GM12878 (cell line): Measurements from ENCODE around the gene MDM4. TPM values are rescaled to one million over a fixed set of nuclear protein-coding genes. Genes with fewer than 3 reads are reported as not detected.

Experiments
- ATAC-seq: fragments of 200-7000 bp; cut with Tn5 transposase; 3 replicates; pipeline ENCODE4 v1.9.1; 2020; ENCODE audit warnings: mild to moderate bottlenecking, moderate library complexity
- BruUV-seq: library from RNA; stranded (reverse); fragments of 400-500 nt; replicated peaks from 2 replicates; lab custom pipeline; 2021; lab: Mats Ljungman, UMichigan
- CTCF ChIA-PET: fragments of 300-600 bp; sonication (Branson Sonifier 250); formaldehyde crosslinking; extraction: SDS; loops from one replicate; lab custom pipeline; 2021; ENCODE audit warnings: inconsistent platforms; lab: Yijun Ruan, JAX
- POLR2A ChIA-PET: fragments of 350-600 bp; formaldehyde crosslinking; extraction: SDS; loops from one replicate; lab custom pipeline; 2021; ENCODE audit warnings: inconsistent platforms; lab: Charles Lee
- RAD21 ChIA-PET: fragments of 300-600 bp; sonication (Branson Sonifier 250); formaldehyde crosslinking; loops from one replicate; lab custom pipeline; 2023; ENCODE audit warnings: antibody characterized with exemption; ENCODE audit not compliant: unreplicated experiment; lab: Charles Lee
- SMC1A ChIA-PET: fragments of 300-600 bp; sonication (Branson Sonifier 250); formaldehyde crosslinking; loops from one replicate; lab custom pipeline; 2023; ENCODE audit not compliant: unreplicated experiment, uncharacterized antibody; lab: Charles Lee
- DNase-seq: peaks from one replicate; pipeline ENCODE4 v3.0.0-alpha.2; 2011; ENCODE audit warnings: low read depth, low spot score
- FAIRE-seq: peaks from 3 replicates; lab custom pipeline; 2011; peaks lifted over from hg19 to GRCh38; lab: Jason Lieb, UNC
- H2AFZ ChIP-seq: 2 replicates; pipeline ENCODE4 v1.6.0; 2011; ENCODE audit warnings: low read depth, low read length, control low read depth; ENCODE audit not compliant: control insufficient read depth
- H3K27ac ChIP-seq: 2 replicates; pipeline ENCODE4 v1.5.1; 2011; ENCODE audit warnings: control low read depth; ENCODE audit not compliant: control insufficient read depth, insufficient read depth
- H3K27me3 ChIP-seq, 2 experiments: replicated peaks in 1 of 2; 2 replicates each; pipeline versions ENCODE4 v1.6.0 to v1.6.1; 2011; ENCODE audit warnings: low read length in 1 of 2; ENCODE audit not compliant: control insufficient read depth in 2 of 2, insufficient read depth in 2 of 2
- H3K36me3 ChIP-seq, 2 experiments: 2 replicates each; pipeline ENCODE4 v1.5.1; 2011; ENCODE audit warnings: low read length in 1 of 2; ENCODE audit not compliant: control insufficient read depth in 2 of 2, insufficient read depth in 2 of 2
- H3K4me1 ChIP-seq: 2 replicates; pipeline ENCODE4 v1.6.1; 2011; ENCODE audit warnings: mild to moderate bottlenecking, low read length, moderate library complexity, mixed read lengths; ENCODE audit not compliant: control insufficient read depth, insufficient read depth
- H3K4me2 ChIP-seq: 2 replicates; pipeline ENCODE4 v1.6.0; 2011; ENCODE audit warnings: control low read depth; ENCODE audit not compliant: control insufficient read depth, insufficient read depth
- H3K4me3 ChIP-seq: fragments of 200-600 bp; sonication (generic); 2 replicates; pipeline ENCODE4 v1.5.1; 2016
- H3K79me2 ChIP-seq: 2 replicates; pipeline ENCODE4 v1.6.0; 2011; ENCODE audit warnings: low read length; ENCODE audit not compliant: control insufficient read depth, insufficient read depth
- H3K9ac ChIP-seq: 2 replicates; pipeline ENCODE4 v1.8.0; 2011; ENCODE audit warnings: low read length, control low read depth, mixed read lengths; ENCODE audit not compliant: control insufficient read depth, insufficient read depth
- H3K9me3 ChIP-seq: replicated peaks from 3 replicates; pipeline ENCODE4 v1.5.1; 2011; ENCODE audit warnings: mild to moderate bottlenecking, low read length; ENCODE audit not compliant: control insufficient read depth, insufficient read depth
- H4K20me1 ChIP-seq: 2 replicates; pipeline ENCODE4 v1.6.0; 2011; ENCODE audit not compliant: control insufficient read depth, insufficient read depth
- CHD1 ChIP-seq: IDR thresholded peaks from 2 replicates; pipeline ENCODE4 v1.6.1; 2012; ENCODE audit warnings: low read depth, low read length, improper control_type of control experiment
- FOS ChIP-seq: IDR thresholded peaks from 3 replicates; pipeline ENCODE4 v1.6.1; 2011; ENCODE audit warnings: borderline replicate concordance; ENCODE audit not compliant: insufficient read length; ENCODE audit errors: extremely low read depth
- HDAC6 ChIP-seq: fragments of 200-600 bp; sonication (generic); IDR thresholded peaks from one replicate; pipeline ENCODE4 v1.8.0; 2017; ENCODE audit warnings: antibody characterized with exemption; ENCODE audit not compliant: unreplicated experiment
- NFYA ChIP-seq: IDR thresholded peaks from 2 replicates; pipeline ENCODE4 v1.6.1; 2011; ENCODE audit warnings: low read depth, mild to moderate bottlenecking, low read length, improper control_type of control experiment, borderline replicate concordance
- TCF7 ChIP-seq: IDR thresholded peaks from 2 replicates; pipeline ENCODE4 v1.6.1; 2014; ENCODE audit warnings: antibody characterized with exemption, borderline replicate concordance
- WRNIP1 ChIP-seq: IDR thresholded peaks from 2 replicates; pipeline ENCODE4 v1.6.1; 2011; ENCODE audit warnings: low read depth, low read length, improper control_type of control experiment, borderline replicate concordance
- YY1 ChIP-seq: IDR thresholded peaks from 2 replicates; pipeline ENCODE4 v1.6.1; 2011; ENCODE audit warnings: low read depth, mild to moderate bottlenecking, low read length
- ZNF217 ChIP-seq: fragments of 450-650 bp; IDR thresholded peaks from 2 replicates; pipeline ENCODE4 v1.6.1; 2017; ENCODE audit warnings: antibody characterized with exemption, mild to moderate bottlenecking
- ZNF384 ChIP-seq: IDR thresholded peaks from 2 replicates; pipeline ENCODE4 v1.6.1; 2012; ENCODE audit warnings: low read depth, mild to moderate bottlenecking, low read length, improper control_type of control experiment, borderline replicate concordance
- WGBS: methylation state at CpG from one replicate; pipeline ENCODE4 v1.1.6; 2016; ENCODE audit warnings: low lambda C conversion rate; ENCODE audit not compliant: insufficient replicate concordance, insufficient coverage; ENCODE audit errors: missing lambda C conversion rate; 5-methylcytosine and 5-hydroxymethylcytosine counted together
- in situ Hi-C: fragments of 300-500 bp; cut with MboI; formaldehyde crosslinking; loops from 9 replicates; pipeline ENCODE4 v1.14.3; 2018; ENCODE audit warnings: mixed read lengths
- intact Hi-C: fragments of 100-400 bp; cut with micrococcal nuclease; formaldehyde crosslinking; loops from one replicate; pipeline ENCODE4 v1.14.2; 2022; ENCODE audit not compliant: unreplicated experiment
- polyA plus RNA-seq, 11 experiments: library from polyadenylated mRNA; depleted of rRNA in 4 of 11; unstranded in 6 of 11; stranded (reverse) in 5 of 11; fragments of >200 nt; fragmentation: Nextera tagmentation in 4 of 11; fragmentation: Illumina TruSeq in 1 of 11; extraction: Ambion mirVana in 4 of 11; extraction: Trizol in 1 of 11; gene quantifications; 1 replicate in 1 of 11; 2 replicates in 10 of 11; pipeline versions ENCODE4 v1.2.1 to v1.2.3, GENCODE V29; 2011 to 2016; ENCODE audit warnings: inconsistent platforms in 2 of 11, missing spikeins in 2 of 11, low read depth in 1 of 11
- total RNA-seq, 4 experiments: library from RNA; depleted of rRNA in 3 of 4; stranded (reverse); fragments of >200 nt in 3 of 4; fragmentation: Illumina TruSeq in 1 of 4; extraction: Trizol in 1 of 4; gene quantifications; 2 replicates each; pipeline versions ENCODE4 v1.2.1 to v1.2.3, GENCODE V29; 2013 to 2021
- TF ChIP-seq, protein P1 (sequence below): IDR thresholded peaks from 2 replicates; pipeline ENCODE4 v1.6.1; 2011; ENCODE audit warnings: borderline replicate concordance, low read depth, mild to moderate bottlenecking, moderate library complexity, mixed read lengths, low read length; ENCODE audit not compliant: insufficient read depth; ENCODE audit errors: extremely low read length

MDM4 gene
- total and polyA plus RNA-seq, 10 of the 15 experiments (the other 5 are each of a cell fraction or from before 2014, with no cell fraction given): 2.5 to 74.4 (median 22.7) TPM

- TF ChIP-seq, protein P1, sequence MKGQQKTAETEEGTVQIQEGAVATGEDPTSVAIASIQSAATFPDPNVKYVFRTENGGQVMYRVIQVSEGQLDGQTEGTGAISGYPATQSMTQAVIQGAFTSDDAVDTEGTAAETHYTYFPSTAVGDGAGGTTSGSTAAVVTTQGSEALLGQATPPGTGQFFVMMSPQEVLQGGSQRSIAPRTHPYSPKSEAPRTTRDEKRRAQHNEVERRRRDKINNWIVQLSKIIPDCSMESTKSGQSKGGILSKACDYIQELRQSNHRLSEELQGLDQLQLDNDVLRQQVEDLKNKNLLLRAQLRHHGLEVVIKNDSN: no peak
- TF ChIP-seq CHD1: no peak
- TF ChIP-seq YY1: no peak
- no peak for TF ChIP-seq TCF7
- no peak for TF ChIP-seq NFYA
Measured at GRCh38 chr1:204495078-204495753, 21.0 kb upstream of the MDM4 start (continued).

- FAIRE-seq (no peak), DNase-seq (no peak), ATAC-seq (no peak)
- intact Hi-C loops (loop anchor here (2.0 kb wide), 1 partner anchor 65 kb away; no protein-coding TSS in a partner anchor), in situ Hi-C loops (no loop called here)
- Histone ChIP-seq H3K9me3 (no peaks in the 10 kb centered on the region; the same call in 2 of the 3 replicates), H4K20me1 (no peaks in the 10 kb centered on the region), H3K27ac (no peak overlapping the region; the same call in 1 of the 2 replicates), H3K27me3 (no peaks in the 10 kb centered on the region), H3K4me3 (peak overlapping the region; percentile 92), H3K36me3 (no peaks in the 10 kb centered on the region), H3K4me1 (peaks cover 18% of the 10 kb centered on the region), H2AFZ (peak overlapping the region; percentile 86), H3K4me2 (peak overlapping the region; percentile 99), H3K9ac (peak overlapping the region; percentile 90; the same call in 1 of the 2 replicates), H3K79me2 (peaks cover 32% of the 10 kb centered on the region)
- ChIA-PET SMC1A (interaction anchor here (0.7 to 19.3 kb wide), 8 partner anchors 12 to 725 kb away, joined by 3 to 939 read pairs (median 42); partner anchors contain the start of gene MDM4), RAD21 (interaction anchor here (0.6 to 13.5 kb wide), 10 partner anchors 11 to 1170 kb away, joined by 3 to 441 read pairs (median 15); no protein-coding TSS in a partner anchor), CTCF (interaction anchor here (1.3 to 39.0 kb wide), 6 partner anchors 9 to 311 kb away, joined by 3 to 2021 read pairs (median 64); partner anchors contain the start of gene MDM4), POLR2A (interaction anchor here (0.9 to 6.1 kb wide), 11 partner anchors 11 to 96 kb away, joined by 3 to 81 read pairs (median 8); no protein-coding TSS in a partner anchor)
- TF ChIP-seq FOS: no peak
- TF ChIP-seq ZNF384: peak; percentile 51; the same call in 1 of the 2 replicates
- no peak for TF ChIP-seq ZNF217
- TF ChIP-seq WRNIP1: no peak
- TF ChIP-seq HDAC6: no peak
- no TSS peak for BruUV-seq
- WGBS: 4% methylated on average over 6 of the region's 6 CpGs
Measured at GRCh38 chr1:204495777-204496176, 20.4 kb upstream of the MDM4 start.
